Measurements from ENCODE around the gene PI4KA.

- no peak for TF ChIP-seq CTCF (IDR thresholded peaks at IDR 0.05)
- no peak for TF ChIP-seq POLR2A (IDR thresholded peaks at IDR 0.05)
Measured at GRCh38 chr22:20781272-20781990, 77.2 kb downstream of the PI4KA start.
